Measurements from ENCODE around the gene ATXN3.

- TF ChIP-seq ZNF18 (CRISPR knock-in tag; IDR thresholded peaks at IDR 0.05; ENCODE audit: insufficient replicate concordance) (peak; percentile 36), HNF4A (CRISPR knock-in tag; IDR thresholded peaks at IDR 0.05) (no peak), NR2F1 (CRISPR knock-in tag; IDR thresholded peaks at IDR 0.05) (no peak), EP300 (IDR thresholded peaks at IDR 0.05; ENCODE audit: low read depth in 2 of 2, low read length in 2 of 2) (no peak), EP300 (CRISPR knock-in tag; IDR thresholded peaks at IDR 0.05; ENCODE audit: borderline replicate concordance) (no peak), ATM (IDR thresholded peaks at IDR 0.05; ENCODE audit: borderline replicate concordance) (no peak), CTCF (CRISPR knock-in tag; IDR thresholded peaks at IDR 0.05) (no peak), POLR2A (IDR thresholded peaks at IDR 0.05; ENCODE audit: insufficient read depth in 1 of 2, low read depth in 2 of 2, low read length in 2 of 2) (no peak), ARNTL (CRISPR knock-in tag; IDR thresholded peaks at IDR 0.05) (no peak)
Observed at GRCh38 chr14:92105893-92106142, 564 bp downstream of the ATXN3 start.

All from HepG2 (cell line).